ENCODE data around the gene FPR2.
"Not testable (repeated sequence)": the region's sequence is repeated elsewhere in the genome, so short reads cannot be mapped to it uniquely, and the experiment has no call there.

The FPR2 gene

DNA sequence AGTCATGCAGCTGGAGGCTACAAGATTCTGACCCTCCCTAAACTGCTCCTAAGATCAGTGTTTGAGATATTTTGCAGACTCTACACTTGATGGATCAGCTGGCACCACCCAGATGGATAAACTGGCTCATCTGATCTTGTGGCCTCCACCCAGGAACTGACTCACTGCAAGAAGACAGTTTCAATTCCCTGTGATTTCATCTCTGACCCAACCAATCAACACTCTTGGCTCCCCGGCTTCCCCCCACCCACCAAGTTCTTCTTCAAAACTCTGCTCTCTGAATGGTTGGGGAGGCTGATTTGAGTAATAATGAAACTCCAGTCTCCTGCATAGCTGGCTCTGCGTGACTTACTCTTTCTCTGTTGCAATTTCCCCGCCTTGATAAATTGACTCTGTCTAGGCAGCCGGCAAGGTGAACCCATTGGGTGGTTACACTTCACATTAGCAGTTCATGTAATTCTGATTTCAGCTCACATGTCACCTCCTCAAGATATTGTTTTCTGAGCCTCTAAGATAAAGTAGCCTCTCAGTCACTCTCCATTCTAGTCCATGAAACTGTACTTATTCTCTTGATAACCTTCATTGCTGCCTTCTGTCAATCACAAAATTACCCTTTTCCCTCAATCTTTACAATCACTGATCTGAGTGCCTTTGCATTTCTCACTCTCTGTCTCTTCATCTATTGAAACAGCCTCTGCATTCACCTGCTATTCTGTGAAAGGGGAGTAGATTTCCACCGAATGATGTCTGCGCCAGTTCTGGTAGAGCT, 24.1 kb downstream of the FPR2 start:
- no peak for DNase-seq

DNA sequence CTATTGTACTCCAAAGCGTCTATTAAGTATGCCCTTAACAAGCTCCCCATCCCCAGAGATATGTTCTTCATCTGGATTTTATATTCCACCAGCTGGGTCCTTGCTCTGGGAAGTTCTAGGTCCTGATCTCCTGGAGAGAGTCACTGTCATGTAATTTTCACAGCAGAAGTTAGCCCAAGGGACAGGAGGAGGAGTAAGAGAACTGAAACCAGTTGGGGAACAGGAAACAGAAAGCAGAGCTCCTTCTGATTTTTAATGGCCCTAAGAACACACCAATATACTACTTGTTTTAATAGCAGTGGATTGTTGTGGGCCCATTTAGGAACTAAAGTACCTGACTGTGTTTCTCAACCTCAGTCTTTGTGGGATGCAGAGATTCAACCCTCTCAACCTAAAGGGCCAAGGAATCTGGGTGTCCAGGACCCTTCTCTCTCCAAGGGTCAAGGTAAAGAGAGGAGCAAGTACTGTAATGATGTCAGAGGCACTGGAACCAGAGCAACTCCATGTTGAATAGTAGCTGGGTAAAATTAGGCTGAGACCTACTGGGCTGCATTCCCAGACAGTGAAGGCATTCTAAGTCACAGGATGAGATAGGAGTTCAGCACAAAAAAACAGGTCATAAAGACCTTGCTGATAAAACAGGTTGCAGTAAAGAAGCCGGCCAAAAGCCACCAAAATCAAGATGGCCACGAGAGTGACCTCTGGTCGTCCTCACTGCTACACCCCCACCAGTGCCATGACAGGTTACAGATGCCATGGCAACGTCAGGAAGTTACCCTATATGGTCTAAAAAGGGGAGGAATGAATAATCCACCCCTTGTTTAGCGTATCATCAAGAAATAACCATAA, 25.9 kb downstream of the FPR2 start:
- no peak for DNase-seq

DNA sequence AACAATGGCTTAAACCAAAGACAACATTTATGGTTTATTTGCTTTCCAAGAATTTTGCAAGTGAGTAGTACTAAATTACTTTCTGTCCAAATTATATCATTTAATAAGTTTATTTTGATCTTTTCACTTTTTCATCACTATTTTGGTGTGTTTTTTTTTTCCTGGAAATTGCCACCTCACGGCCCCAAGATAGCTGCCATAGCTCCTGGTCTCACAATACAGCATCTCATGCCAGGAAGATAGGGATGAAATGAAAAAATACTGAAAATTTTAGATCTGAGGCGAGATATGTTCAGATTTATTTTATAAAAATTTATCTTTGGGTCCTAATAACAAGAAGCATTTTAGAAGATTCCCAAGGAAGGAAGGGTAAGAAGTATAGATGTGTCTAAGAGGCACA, 27.0 kb downstream of the FPR2 start:
- DNase-seq: no peak

DNA sequence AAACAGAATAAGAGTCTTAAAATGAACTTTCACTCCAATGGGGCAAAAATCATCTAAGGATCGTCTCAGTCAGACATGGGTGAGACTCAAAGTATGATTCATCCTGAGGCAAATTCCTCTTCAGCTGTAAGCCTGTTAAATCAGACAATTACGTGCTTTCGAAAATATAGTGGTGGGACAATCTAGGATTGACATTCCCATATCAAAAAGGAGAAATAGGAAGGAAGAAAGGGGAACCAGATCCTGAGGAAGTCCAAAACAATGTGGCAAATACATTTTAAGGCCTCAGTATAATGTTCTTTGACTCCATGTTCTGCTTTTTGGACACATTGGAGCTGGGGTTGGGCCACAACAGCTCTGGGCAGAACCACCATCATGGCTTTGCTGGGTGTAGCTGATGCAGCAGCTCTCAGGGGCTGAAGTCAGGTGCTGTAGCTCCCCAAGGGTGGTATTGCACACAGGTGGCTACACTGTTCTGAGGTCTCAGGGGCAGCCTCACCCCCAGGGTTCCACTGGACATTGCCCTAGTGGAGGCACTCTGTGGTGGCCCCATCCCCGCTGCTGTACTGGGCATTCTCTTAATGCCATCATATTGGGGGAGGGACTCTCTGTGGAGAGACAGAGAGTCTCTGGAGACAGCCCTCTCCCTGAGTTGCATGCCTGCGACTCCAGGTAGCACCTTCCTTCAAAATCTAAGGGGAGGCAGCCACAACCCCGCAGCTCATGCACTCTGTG, 28.2 kb downstream of the FPR2 start:
- no peak for DNase-seq

DNA sequence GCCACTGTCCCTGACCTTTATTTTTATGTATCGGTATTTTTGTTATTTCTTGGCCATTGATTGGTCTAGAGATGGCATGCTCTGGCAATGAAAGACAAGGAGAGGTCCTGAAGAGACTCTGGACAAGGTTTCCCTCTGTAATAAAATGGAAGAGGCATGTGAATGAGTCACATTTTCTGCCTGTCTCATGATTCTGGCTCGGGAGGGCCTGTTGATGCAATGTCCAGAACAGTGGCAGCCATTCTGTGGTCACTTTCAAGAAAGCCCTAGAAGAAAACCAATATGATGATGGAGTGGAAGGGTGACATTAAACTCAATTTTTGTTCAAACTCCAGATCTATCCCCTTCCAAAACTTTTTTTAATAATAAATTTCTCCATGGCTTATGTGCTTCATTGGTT, 32.0 kb downstream of the FPR2 start:
- DNase-seq: no peak

DNA sequence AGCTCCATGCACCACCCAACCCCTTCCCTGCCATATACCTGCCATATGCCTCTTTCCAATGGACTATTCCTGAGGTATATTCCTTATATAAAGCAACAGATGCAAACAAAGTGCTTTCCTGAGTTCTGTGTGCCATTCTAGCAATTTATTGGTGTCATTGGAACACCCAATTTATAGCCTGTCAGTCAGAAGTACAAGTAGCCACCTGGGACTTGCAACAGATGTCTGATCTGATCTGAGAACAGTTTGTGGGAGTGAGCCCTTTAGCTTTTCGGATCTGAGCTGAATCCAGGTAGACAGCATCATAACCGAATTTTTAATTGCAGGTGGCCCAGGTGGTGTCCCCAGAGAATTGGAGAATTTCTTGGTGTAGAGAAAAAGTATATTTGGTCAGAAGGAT, 33.0 kb downstream of the FPR2 start:
- DNase-seq: no peak

DNA sequence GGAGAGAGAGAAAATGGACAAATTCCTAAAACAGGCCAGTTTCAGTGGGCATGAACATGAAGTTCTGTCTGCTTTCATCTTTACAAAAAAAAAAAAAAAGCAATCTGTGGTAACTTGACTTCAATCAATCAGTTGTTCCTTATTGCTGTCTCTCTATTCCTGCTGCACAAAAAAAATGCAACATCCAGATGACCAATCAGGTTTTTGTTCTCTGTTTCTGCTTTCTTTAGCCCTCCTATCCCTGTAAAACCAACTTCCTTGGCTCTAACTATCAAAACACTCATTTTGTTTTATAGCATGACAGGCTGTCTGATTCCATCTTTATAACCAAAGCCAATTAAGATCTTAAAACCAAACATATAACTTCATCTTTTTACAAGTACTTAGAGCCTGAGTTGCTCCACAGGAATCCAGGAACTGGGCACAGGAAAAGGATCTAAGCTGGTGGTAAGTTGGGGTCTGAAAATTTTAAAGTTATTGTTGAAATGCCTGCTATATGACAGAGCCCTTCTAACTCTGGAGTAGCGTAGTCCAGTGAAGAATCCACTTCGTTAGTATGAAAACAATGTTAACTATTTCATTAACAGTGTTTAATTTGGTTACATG, 34.0 kb downstream of the FPR2 start, which contains the start of gene FPR3:
Gene FPR3, plus strand, starts transcription at position 273 of the 606 bp plus-strand sequence. CDS start 28,592 bp downstream, outside the sequence.
- DNase-seq: no peak

DNA sequence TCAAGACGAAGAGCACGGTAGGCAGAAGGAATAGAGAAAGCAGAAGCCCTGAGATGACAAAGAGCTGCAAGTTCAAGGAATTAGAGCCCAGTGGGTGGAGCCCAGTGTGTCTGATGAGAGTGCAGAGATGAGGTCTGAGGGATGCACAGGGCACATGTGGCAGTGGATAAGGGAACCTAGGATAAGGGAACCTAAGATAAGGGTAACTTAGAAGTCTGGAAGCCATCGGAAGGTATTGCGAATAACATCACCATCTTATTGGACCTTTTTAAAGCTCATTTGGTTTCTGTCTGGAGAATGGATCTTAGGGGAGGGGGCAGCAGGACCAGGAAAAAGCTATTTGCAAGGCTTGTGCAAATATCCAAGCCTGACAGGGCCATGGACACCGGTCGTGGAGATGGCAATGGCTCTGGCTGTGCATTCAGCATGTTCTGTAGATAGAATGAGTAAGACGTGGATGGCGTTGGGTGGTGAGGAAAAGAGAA, 35.3 kb downstream of the FPR2 start:
- no peak for DNase-seq

DNA sequence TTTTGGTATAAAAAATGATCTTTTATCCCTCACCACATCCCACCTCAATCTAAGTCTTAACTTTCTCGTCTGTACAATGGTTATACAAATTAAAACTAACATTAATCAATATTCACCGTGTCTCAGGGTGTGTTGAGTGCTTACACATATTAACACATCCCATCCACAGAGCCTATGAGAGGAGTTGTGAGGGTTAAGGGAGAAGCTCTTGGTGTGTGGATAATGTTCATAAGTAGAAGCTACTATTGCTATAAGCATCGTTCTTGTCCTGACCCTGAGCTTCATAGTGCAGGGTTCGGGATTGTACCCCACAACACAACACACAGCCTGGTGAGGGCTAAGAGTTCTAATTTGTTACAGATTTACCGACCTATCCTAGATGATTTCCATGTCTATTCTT, 36.5 kb downstream of the FPR2 start:
- DNase-seq: no peak

DNA sequence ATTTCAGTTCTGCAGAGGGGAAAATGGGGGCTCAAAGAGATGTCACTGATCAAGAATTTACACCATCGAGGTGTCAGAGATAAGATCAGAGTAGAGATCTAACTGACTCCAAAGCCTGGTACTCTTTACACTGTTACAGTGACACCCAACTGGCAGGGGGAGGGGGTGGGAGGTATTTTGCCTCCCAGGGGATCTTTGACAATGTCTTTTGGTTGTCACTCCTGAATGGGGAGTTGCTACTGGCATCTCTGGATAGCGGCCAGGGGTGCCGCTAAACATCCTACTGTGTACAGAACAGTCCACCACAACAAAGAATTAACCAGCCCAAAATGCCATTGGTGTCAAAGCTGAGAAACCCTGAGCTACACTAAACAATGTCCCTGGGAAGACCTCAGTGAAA, 37.1 kb downstream of the FPR2 start:
- DNase-seq: no peak

DNA sequence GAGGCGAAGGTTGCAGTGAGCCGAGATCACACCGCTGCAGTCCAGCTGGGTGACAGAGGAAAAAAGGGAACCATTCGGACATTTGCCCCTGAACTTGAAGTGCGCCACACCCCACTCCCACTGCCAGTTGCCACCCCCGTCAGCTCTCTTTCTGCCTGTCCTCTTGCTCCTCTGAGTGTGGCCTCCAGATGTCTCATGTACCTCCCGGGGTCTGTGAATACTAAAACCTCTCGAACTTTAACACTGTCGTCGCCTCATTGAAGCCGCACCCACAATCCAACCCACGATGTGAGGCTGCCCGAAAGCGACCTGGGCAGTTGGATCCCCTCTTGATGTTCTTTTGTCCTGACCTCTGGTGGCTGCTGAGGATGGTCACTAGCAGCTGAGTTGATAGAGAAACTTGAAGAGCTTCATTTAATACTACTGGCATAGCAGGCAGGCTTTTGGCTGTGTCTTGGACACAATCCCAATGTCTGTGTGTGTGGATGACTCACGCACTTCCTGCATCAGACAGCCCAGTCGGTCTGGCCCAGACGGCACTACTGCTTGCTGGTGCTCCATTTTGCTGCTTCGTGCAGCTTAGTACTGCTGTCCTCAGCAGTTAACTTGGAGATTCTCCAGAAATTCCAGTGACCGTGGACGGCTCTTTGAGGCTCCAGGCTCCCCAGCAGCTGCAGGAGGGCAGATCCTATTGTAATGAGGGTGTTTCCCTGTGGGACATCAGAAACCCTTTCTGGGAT, 38.2 kb downstream of the FPR2 start:
- no peak for DNase-seq

DNA sequence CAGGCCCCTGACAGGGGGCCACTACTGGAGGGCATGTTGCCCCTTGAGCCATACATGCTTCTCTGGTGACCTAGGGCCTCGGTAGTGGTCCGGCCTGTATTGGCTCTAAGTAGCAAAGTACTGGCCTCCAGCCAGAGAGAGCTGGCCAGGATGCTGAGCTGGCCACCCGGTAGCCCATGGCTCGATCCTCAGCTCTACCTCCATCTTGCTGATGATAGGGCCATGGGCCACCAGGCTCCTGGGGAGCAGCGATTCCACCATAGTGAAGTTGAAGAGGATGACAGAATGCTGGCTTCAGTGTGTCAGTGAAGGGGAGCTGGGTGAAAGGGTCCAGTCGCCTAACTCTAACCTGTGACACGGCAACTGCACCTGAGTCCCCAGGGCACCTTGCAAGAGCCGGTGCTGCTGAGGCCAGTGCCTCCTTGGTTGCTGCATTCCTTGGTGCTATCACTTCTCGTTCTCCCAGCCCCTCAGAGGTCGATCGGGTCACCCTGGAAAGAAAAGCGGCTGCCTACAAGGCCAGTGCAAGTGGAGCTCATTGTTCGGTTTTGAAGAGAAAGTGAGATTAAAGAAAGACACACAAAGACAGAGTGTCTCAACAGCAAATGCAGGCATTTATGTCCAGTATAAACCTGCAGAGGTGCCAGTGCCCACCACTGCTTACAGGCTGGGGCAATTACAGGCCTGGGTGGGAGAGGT, 38.9 kb downstream of the FPR2 start:
- no peak for DNase-seq

DNA sequence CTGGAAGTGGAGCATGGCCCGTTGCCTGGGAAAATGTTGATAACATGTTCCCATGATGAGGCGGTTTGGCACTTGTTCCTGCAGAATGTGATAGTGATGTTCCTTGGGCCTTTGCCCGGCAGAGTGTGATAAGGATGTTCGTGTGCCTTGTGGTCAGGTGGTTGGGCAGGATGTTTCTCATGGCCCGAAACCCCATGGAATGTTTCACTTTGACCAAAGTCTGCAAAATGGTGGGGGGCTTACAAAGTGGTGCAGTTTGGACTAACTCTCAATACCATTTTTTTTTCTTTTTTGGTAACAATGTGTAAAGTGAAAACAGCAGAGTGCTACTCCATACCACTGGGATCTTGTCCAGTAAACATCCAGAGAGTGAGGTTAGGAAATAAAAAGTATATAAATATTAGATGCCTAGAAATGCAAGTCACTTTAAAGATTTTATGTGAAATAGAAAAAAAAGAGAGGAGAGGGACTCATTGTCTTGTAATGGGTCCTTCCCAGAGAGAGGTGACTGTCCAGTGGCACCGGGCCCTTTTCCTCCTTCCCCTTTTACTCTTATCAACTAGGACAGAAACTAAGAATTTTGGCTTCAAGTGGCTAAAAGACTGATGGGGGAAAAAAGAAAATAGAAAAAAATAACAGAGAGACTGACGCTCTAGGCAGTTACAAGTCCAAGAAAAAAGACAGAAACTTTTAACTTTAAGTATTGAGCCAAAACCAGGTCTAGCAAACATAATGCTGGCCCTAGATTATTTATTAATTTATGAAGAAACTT, 39.7 kb downstream of the FPR2 start:
- DNase-seq: no peak

DNA sequence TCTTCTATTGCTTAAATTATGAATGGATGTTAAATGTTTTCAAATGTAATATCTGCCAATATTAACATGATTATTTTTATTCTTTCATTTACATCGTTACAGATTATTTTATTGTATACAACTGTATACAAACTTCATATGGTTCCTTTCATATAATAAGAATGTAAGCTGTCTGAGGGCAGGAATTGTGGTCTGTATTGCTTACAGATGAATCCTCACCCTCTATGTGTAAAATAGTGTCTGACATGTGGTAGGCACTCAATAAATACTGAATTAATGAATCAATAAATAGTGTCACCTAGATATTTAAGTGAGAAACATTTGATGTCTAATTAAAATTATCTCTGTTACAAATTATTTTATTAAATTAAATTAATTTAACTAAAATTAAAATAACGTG, 41.8 kb downstream of the FPR2 start:
- DNase-seq: no peak

DNA sequence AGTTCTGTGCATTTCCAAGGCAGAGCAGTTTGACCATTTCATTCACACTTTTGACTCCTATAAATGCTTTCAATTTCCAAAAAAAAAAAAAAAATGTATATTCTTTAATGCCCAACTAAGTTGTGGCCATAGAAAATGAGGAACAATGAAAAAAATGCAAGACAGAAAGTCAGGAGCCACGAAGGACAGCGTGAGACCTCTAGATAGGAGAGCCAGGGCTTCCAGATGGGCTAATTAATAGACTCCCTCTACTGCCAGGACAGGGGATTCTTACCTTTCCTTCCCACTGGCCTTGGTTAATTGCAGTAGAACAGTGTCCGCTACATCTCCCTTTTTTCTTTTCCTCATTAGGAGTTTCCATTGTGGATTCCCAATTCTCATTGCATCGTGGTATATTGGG, 42.5 kb downstream of the FPR2 start:
- DNase-seq: no peak

DNA sequence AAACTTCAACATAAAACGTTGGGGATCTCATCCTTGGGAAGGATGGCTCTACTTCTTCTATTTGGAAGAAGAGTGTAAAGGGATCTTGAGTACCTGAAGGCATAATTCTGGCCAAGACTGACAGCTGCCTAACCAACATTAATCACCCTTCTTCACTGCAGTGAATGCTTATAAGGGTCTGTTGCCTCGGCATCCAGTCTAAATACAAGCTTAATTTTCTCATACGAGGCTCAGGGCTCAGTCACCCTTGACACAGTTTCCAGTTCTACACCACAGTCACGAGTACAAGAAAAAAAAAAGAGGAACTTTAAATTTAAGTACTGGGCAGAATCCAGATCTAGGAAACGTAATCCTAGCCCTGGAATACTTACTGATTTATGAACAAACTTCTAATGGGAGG, 43.0 kb downstream of the FPR2 start:
- DNase-seq: no peak

DNA sequence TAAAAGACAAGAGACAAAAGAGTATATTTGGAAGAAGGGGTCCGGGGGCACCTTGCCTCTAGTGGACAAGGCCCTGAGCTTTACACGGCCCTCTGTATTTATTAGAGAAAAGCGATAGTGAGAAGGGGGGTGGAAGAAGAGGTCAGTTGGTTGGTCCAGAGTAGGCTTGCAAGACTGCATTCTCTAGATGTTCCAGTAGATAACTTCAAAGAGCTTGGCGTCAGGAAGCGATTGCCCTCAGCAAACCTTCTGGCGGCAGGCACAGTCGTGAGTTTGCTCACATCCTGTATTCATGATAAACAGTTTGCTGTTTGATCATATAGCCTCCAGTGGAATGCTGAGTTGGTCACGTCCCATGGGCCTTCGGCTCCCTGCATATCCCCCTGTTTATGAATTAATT, 43.8 kb downstream of the FPR2 start:
- not testable (repeated sequence) for DNase-seq

DNA sequence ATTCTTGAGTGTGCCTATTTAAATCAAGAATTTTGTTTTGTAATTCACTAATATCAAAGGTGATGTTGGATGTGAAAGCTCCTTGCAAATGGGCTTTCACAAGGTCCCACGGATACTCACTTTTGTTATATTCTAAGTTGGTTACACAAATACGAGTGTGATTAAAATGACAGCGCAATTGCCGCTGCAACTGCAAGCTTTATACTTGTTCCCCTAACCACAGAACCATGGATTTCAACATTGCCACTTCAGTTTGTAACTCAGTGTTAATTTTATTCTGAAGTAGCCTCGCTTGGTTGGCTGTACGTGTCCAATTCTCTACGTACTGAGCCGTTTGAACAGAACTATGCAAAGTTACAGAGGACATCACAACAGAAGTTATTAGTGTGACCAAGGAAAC, 44.4 kb downstream of the FPR2 start:
- DNase-seq: not testable (repeated sequence)

DNA sequence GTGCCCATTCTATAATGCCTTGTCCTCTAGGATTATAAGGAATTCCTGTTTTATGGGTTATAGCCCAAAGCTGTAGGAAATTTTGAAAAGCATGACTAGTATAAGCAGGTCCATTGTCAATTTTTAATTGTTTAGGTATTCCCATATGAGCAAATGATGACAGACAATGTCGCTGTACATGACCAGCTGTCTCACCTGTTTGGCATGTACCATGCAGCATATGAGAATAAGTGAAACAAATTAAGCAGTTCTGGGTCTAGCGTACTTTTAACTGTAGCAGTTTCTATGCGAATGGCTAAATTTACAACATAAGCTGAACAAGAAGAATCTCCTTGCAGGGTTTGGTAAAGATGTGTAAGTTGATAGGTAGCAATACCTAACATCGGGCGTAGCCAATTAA, 45.6 kb downstream of the FPR2 start:
- DNase-seq: not testable (repeated sequence)

DNA sequence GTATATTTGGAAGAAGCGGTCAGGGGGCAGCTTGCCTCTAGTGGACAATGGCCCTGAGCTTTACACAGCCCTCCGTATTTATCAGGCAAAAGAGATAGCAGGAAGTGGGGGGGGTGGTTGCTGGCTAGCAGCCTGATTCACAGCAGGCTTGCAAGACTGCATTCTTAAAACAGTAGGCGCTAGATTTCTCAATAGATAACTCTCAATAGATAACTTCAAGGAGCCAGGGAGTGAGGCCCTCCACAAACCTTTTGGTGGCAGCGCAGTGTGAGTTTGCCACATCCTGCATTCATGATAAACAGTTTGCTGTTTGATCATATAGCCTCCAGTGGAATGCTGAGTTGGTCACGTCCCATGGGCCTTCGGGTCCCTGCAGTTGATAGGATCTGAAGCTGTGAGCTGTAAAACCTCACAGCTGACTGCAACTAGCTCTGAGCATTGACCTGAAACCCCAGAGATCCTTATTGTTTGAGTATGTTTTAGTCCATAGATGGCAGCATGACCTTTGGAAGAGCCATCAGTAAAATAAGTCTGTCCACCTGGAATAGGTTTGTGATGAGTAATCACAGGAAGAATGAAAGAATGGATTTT, 46.2 kb downstream of the FPR2 start:
- no peak for DNase-seq

All from NCI-H1417 treated with DMSO at 0.1 percent for 48 hours (cell line).